ENCODE data around the gene PCCA. TPM values are rescaled to one million over a fixed set of nuclear protein-coding genes. Genes with fewer than 3 reads are reported as not detected.

Gene PCCA
- total RNA-seq, 4 donors from 2014 or later: 34.6 to 58.4 (median 40.1) TPM

DNA sequence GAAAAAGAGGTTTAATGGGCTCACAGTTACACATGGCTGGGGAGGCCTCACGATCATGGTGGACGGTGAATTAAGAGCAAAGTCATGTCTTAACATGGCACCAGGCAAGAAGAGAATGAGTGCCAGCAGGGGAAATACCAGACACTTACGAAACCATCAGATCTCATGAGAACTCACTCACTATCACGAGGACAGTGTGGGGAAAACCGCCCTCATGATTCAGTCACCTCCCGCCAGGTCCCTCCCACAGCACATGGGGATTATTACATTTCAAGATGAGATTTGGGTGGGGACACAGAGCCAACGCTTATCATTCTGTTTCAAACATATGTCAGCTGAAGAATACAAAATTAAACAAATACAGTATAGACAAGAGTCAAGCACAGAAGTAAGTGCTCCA is 165.1 kb downstream of the PCCA start:
- no peaks in the 10 kb centered on the region for H3K36me3 ChIP-seq
- H3K4me3 ChIP-seq: no peak overlapping the region
- H3K27ac ChIP-seq: no peak overlapping the region
- H3K9me3 ChIP-seq: no peaks in the 10 kb centered on the region
- no peaks in the 10 kb centered on the region for H3K4me1 ChIP-seq
- no peak for TF ChIP-seq POLR2A (IDR thresholded peaks at IDR 0.05)
- no peak for TF ChIP-seq POLR2AphosphoS5 (IDR thresholded peaks at IDR 0.05)
- no peak for TF ChIP-seq EP300 (IDR thresholded peaks at IDR 0.05)
- TF ChIP-seq, protein P1, sequence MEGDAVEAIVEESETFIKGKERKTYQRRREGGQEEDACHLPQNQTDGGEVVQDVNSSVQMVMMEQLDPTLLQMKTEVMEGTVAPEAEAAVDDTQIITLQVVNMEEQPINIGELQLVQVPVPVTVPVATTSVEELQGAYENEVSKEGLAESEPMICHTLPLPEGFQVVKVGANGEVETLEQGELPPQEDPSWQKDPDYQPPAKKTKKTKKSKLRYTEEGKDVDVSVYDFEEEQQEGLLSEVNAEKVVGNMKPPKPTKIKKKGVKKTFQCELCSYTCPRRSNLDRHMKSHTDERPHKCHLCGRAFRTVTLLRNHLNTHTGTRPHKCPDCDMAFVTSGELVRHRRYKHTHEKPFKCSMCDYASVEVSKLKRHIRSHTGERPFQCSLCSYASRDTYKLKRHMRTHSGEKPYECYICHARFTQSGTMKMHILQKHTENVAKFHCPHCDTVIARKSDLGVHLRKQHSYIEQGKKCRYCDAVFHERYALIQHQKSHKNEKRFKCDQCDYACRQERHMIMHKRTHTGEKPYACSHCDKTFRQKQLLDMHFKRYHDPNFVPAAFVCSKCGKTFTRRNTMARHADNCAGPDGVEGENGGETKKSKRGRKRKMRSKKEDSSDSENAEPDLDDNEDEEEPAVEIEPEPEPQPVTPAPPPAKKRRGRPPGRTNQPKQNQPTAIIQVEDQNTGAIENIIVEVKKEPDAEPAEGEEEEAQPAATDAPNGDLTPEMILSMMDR (IDR thresholded peaks at IDR 0.05): no peak
- WGBS, 2 donors (ENCODE audit: low coverage in 1 of 2): 71 to 83% methylated on average over 5 to 7 of the region's 7 CpGs
- H3K27me3 ChIP-seq: no peaks in the 10 kb centered on the region
- ATAC-seq: no peak

DNA sequence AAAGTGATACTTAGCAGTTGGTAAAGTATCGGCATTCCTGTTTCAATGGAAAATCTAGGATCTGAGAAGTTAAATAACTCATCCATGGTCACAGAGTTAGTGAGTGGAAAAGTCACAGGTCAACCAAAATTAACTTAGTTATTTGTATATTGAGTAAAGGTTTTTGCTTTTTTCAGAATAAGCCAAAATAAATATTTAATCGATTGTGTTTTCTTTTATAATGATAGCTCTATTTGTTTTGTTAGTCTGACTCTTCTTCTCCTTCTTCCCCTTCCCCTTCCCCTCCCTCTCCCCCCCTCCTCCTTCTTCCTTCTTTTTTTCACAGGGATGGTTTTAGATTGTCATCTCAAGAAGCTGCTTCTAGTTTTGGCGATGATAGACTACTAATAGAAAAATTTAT is 173.5 kb downstream of the PCCA start:
- H3K9me3 ChIP-seq: no peaks in the 10 kb centered on the region
- no peak overlapping the region for H3K27ac ChIP-seq
- H3K4me1 ChIP-seq: no peaks in the 10 kb centered on the region
- no peak for ATAC-seq
- 94 to 100% methylated on average over 3 of the region's 3 CpGs for WGBS, 2 donors (ENCODE audit: low coverage in 1 of 2)
- H3K4me3 ChIP-seq: no peak overlapping the region
- peaks cover 0 to 3% of the 10 kb centered on the region in 2 donors for H3K36me3 ChIP-seq
- TF ChIP-seq POLR2AphosphoS5 (IDR thresholded peaks at IDR 0.05) (no peak), POLR2A (IDR thresholded peaks at IDR 0.05) (no peak), EP300 (IDR thresholded peaks at IDR 0.05) (no peak)
- TF ChIP-seq, protein P1 (IDR thresholded peaks at IDR 0.05): no peak
- H3K27me3 ChIP-seq: no peaks in the 10 kb centered on the region

DNA sequence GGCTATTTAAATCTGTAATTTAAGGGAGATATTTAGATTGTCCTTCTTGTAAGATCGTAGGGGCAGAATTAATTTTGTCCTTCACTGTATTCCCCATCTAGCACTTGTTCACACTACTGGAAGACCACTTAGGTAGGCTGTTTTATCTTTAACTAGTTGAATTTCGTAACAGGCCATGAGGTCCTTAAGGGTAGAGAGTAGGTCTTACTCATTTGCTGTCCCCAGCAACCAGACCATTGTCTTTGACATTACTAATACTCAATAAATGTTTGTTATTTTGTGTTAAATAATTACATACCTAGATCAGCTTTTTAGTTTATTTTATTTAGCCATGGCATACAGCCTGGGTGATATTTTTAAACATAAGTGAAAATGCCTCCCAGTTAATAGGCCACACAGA is 177.1 kb downstream of the PCCA start:
- H3K9me3 ChIP-seq: no peaks in the 10 kb centered on the region
- H3K4me3 ChIP-seq: no peak overlapping the region
- no peak for TF ChIP-seq EP300 (IDR thresholded peaks at IDR 0.05)
- TF ChIP-seq, protein P1 (IDR thresholded peaks at IDR 0.05): no peak
- no peak for TF ChIP-seq POLR2AphosphoS5 (IDR thresholded peaks at IDR 0.05)
- no peak for TF ChIP-seq POLR2A (IDR thresholded peaks at IDR 0.05)
- peaks cover 0 to 16% of the 10 kb centered on the region in 2 donors for H3K36me3 ChIP-seq
- H3K27ac ChIP-seq: no peak overlapping the region
- ATAC-seq: no peak
- H3K4me1 ChIP-seq: no peaks in the 10 kb centered on the region
- 97 to 100% methylated on average over 2 of the region's 2 CpGs for WGBS, 2 donors (ENCODE audit: low coverage in 1 of 2)
- no peaks in the 10 kb centered on the region for H3K27me3 ChIP-seq

DNA sequence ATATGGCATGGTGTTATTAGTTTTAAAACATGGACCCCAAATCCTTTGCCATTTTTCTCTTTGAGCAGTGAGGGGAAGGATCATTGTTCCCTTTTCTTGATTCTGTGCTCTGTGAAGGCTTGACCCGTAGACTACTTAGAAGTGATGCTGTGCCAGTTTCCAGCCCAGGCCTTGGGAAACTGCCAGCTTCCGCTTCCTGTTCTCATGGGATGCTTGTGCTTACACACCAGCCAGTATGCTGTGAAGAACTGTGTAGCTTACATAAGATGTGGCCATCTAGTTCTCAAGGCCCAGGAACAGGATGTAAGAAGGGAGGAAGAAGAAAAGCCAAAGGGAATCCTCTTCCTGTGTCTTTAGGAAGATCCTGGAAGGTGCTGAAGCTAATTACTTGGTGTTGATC is 180.9 kb downstream of the PCCA start:
- H3K4me3 ChIP-seq: no peak overlapping the region
- TF ChIP-seq POLR2AphosphoS5 (IDR thresholded peaks at IDR 0.05) (no peak), EP300 (IDR thresholded peaks at IDR 0.05) (no peak), POLR2A (IDR thresholded peaks at IDR 0.05) (no peak)
- TF ChIP-seq, protein P1 (IDR thresholded peaks at IDR 0.05): no peak
- no peak overlapping the region for H3K27ac ChIP-seq
- no peaks in the 10 kb centered on the region for H3K4me1 ChIP-seq
- H3K27me3 ChIP-seq: no peaks in the 10 kb centered on the region
- peak; percentile 70 for ATAC-seq
- no peaks in the 10 kb centered on the region for H3K9me3 ChIP-seq
- 43 to 50% methylated on average over 1 to 2 of the region's 2 CpGs for WGBS, 2 donors (ENCODE audit: low coverage in 1 of 2)
- H3K36me3 ChIP-seq: peaks cover 0 to 26% of the 10 kb centered on the region in 2 donors

DNA sequence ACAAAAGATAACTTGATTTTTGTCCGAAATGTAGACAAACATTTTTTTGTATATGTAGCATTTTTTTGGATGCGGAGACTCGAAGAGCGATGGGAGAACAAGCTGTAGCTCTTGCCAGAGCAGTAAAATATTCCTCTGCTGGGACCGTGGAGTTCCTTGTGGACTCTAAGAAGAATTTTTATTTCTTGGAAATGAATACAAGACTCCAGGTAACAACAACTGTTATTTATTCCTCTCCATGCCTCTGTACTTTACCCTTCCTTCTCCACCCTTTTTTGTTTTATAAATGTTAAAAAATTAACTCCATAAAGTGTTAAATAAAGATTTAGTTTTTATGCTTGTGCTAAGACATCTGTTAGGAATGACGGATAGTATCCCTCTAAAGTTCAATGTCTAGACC is 184.2 kb downstream of the PCCA start:
- H3K36me3 ChIP-seq: peaks cover 0 to 34% of the 10 kb centered on the region in 2 donors
- H3K9me3 ChIP-seq: no peaks in the 10 kb centered on the region
- no peaks in the 10 kb centered on the region for H3K4me1 ChIP-seq
- no peaks in the 10 kb centered on the region for H3K27me3 ChIP-seq
- no peak overlapping the region for H3K4me3 ChIP-seq
- no peak overlapping the region for H3K27ac ChIP-seq
- no peak for TF ChIP-seq POLR2A (IDR thresholded peaks at IDR 0.05)
- no peak for ATAC-seq
- 86 to 91% methylated on average over 6 of the region's 6 CpGs for WGBS, 2 donors (ENCODE audit: low coverage in 1 of 2)
